HG02870 (cell line): Measurements from ENCODE around the gene KLK12.

Source experiments
- ATAC-seq: cut with Tn5 transposase; IDR thresholded peaks from one replicate; pipeline ENCODE4 v1.9.1; 2021; ENCODE audit warnings: mild to moderate bottlenecking, moderate library complexity; ENCODE audit not compliant: unreplicated experiment

The KLK12 gene, protein sequence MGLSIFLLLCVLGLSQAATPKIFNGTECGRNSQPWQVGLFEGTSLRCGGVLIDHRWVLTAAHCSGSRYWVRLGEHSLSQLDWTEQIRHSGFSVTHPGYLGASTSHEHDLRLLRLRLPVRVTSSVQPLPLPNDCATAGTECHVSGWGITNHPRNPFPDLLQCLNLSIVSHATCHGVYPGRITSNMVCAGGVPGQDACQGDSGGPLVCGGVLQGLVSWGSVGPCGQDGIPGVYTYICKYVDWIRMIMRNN

DNA sequence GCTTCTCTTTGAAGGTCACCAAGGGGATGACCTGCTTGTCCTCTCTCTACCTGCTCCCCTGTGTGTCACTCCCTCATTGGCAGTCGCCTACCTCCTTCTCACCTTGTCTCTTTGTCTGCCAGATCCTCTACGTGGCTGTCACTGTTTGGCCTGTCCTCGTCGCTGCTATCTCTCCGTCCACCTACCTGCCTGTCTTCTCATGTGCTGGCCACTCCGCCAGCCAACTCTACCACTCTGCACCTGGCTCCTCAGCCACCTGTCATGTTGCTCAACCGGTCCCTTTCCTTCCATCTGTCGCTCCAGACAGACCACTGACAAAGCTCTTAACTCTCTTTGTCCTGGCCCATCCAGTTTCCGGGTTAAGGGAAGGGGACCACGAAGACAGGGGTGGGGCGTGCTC is at the start of gene KLK12:
Gene KLK12 (minus strand): TSS at position 299 of the 400 bp plus-strand sequence. CDS start 381 bp downstream, outside the sequence.
- no peak for ATAC-seq

DNA sequence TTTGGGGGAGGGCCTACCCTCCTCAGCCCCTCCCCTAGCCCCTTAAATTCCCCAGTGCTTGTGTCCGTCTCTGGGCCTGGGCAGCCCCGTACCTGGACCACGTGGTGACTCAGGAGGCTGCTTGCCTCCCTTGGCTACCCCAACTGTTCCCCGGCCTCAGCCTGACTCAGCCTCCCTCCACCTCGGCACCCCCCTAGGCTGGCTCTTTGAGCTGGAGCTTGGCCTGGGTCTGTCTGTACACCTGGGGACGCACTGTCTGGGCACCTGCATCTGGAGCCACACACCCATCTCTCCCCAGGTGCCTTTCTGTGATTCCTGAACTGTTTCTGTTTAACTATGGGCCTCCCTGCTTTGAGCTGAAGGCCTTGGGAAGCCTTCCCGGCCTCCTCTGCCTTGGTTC is 49.7 kb upstream of the KLK12 start:
- ATAC-seq: no peak

DNA sequence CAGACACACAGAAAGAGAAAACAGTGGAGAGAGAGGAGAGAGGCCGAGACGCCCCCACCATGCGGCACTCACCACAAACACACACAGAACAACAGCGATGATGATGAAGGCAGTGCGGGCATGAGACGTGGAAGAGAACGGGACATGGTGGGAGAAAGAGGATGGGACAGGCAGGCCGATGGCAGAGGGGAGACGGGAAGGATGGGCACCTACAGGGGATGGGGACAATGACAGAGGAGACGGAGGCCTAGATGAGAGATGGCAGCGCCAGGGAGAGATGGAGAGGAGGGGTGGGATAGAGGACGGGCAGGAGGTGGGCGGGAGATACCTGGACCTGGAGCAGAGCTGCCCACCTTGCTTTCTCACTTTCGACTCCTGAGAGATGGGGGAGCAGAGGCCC is 49.0 kb upstream of the KLK12 start:
- no peak for ATAC-seq

DNA sequence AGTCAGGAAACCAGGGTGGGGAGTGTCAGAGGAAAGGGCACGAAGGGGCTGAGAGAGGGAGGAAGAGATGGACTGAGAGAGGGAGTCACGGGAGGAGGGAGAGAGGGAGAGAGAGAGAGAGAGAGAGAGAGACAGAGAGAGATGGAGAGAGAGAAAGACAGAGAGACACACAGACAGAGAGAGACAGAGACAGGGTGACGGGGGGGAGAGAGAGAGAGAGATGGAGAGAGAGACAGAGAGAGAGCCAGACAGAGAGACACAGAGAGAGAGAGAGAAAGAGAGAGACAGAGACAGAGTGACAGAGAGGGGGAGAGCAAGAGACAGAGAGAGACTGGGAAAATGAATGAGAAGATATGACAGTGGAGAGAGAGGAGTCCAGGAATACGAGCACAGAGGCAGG is 48.4 kb upstream of the KLK12 start:
- no peak for ATAC-seq

DNA sequence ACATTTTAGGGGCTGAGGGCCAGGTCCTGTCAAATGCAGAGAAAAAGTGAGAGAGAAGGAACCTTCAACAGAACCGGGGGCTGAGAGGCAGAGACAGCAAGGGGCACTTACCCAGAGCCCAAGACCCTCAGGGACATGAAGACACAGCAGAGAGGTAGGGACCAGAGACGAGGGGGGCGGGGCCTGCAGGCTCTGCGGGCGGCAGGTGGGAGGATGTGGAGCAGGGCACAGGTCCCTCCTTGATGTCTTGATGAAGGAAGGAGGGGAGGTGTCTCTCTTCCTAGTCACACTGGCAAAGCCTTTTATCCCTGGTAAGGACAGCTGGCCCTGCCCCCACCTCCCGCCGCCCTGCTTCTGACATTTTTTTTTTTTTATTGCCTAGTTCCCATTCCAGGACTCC is 47.8 kb upstream of the KLK12 start, which contains the start of gene KLK14:
Gene KLK14 (minus strand): TSS at position 277 of the 400 bp plus-strand sequence. CDS start 273 bp downstream, at position 4.
- no peak for ATAC-seq

DNA sequence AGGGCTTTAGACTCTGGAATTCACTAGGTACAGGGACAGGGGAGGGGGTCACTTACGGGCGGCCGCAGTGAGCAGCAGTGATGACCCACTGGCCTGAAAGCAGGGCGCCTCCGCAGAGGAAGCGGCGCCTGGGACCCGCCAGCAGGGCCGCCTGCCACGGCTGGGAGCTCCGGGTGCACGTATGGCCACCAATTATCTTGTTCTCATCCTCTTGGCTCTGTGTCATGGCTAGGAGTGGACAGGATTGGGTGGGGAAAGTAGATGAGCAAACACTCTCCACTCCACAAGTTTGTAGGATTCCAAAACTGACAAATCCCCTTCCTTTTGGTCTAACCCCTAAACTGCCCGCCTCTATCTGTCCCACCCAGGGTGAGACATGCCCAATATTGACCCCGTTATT is 46.7 kb upstream of the KLK12 start:
- no peak for ATAC-seq

DNA sequence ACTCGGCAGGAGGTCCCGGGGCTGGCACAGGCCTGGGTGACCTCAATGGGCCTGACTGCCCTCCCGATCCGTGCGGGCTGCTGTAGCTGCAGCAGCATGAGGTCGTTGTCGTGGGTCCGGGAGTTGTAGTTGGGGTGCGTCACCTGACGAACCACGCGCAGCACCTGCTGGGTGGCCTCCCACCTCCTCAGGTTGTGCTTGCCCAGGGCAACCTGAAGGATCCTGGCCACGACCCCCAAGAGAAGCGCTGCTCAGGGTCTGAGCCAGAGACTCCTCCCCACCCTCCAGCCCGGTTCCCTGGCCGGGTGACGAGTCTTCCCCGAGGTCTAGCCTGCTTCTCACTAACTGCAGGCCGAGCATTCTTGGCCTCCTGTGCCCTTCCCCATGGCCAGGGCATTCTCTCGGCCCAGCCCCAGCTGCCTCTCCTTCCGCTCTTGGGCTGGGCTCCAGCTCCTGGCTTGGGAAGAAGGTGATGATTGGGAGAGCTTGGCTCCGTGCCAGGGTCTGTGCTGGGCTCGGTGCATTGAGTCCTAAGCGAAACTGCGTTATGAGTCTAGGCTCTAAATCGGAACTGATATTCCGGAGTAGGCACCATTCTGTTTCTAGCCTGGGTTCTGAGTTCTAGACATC is 44.8 kb upstream of the KLK12 start:
- ATAC-seq: no peak

DNA sequence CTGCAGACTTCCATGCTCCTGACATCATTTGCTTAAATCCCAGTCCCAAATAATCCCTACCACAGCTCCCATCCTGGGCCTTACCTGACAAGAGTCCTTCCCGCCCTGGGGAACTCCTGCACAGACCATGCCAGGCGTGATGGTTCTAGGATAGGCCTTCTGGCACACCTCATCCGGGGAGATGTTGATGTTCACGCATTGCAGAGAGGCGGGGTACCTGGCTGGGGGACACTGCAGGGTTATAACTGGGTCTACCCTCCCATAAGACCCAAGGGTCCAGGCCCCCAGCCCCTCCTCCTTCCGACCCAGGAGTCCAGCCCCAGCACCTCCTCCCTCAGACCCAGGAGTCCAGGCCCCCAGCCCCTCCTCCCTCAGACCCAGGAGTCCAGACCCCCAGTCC is 43.9 kb upstream of the KLK12 start:
- no peak for ATAC-seq

DNA sequence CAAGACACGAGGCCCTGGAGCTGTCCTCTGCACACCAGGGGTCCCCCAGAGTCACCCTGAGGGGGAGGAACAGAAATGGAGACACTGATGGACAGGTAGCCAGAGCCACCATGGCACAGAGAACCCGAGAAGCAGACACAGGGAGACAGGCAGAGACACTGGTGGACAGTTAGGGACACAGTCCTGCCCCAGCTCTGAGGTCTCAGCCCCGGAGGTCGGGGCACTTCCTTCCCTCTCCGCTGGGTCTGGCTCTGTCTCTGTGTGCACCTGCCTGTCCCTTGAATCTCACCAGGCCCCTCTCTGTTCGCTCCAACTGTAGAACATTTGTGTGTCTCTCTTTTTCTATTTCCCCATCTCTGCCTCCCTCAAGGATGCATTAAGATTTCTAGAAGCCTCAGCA is 43.3 kb upstream of the KLK12 start:
- no peak for ATAC-seq

DNA sequence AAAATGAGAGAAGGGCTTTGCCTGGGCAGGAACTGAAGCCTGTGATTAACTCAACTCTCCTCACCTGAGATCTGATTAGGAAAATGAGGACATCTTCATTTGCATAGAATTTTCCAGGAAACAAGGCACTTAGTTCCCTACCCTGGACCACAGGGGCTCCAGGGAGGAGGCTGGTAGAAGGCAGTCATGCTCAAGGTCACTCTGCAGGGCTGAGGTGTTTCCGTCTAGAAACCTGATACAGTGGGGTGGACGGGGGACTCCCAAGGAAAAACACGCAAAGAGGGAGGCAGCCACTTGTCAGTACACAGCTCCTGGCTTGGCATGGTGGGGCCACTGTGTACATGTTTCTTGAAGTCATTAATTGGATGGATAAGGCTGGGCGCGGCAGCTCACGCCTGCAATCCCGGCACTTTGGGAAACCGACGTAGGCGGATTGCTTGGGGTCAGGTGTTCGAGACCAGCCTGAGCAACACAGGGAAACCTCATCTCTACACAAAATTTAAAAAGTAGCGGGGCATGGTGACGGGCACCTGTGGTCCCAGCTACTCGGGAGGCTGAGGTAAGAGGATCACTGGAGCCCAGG is 41.9 kb upstream of the KLK12 start:
- no peak for ATAC-seq

DNA sequence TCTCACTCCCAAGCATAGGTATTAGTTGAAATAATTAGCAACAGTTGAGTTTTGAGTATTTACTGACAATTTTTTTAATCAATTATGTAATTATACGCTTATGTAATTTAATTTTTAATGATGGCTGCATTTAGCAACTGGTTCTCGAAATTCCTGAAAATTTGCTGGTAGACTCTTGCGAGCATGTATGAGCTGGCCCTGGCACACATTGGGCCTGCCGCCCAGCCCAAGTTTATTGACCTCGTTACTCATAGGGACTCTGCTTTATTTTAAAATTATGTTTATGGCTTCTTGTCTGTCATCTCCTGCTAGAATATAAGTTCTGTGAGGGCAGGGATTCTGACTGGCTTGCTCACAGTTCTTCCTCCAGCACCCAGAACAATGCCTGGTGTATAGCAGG is 41.2 kb upstream of the KLK12 start:
- no peak for ATAC-seq

DNA sequence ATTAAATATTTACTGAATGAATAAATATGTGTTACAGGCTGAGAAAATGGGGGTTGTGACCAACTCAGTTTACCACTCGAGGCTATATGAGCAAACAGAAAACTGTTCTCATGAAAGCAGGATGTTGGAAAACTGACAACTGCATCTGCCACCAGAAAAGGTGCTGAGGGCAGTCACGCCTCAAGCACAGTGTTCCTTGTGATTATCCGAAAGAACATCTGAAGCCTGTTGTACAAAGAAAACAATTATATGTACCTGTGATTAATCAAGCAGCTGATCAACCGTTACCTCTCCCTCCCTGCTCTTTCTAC is 36.2 kb upstream of the KLK12 start:
- ATAC-seq: no peak

DNA sequence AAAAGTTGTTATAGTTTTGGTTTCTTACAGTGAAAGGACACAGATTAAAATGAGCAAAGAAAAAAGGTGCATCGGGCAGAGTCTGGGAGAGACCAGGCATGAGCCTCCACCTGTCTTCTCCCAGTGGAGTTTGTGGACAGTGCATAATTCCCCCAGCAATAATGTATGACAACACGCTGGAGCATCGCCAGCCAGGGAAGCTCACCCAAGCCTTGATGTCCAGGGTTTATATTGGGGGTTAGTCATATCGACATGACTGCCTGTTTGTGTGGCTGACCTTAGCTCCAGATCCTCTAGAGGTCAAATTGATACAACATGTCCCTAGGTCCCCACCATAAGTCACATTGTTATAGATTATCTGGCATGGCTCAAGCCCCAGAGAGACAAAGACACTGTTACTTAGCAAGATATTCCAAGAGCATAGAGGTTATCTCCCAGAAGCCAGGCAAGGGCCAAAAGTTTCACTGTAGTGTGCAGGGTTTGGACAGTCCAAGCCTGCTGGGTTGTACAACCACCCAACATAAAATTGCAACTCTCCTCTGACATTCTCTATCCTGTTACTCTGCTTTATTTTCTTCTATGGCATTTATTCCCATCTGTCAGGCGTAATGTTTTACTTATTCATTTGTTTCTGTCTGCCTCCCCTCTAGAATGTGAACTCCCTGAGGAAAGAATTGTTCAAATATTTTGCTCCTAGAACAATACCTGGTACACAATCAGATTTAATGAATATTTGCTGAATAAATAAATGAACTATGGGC is 35.7 kb upstream of the KLK12 start:
- no peak for ATAC-seq

DNA sequence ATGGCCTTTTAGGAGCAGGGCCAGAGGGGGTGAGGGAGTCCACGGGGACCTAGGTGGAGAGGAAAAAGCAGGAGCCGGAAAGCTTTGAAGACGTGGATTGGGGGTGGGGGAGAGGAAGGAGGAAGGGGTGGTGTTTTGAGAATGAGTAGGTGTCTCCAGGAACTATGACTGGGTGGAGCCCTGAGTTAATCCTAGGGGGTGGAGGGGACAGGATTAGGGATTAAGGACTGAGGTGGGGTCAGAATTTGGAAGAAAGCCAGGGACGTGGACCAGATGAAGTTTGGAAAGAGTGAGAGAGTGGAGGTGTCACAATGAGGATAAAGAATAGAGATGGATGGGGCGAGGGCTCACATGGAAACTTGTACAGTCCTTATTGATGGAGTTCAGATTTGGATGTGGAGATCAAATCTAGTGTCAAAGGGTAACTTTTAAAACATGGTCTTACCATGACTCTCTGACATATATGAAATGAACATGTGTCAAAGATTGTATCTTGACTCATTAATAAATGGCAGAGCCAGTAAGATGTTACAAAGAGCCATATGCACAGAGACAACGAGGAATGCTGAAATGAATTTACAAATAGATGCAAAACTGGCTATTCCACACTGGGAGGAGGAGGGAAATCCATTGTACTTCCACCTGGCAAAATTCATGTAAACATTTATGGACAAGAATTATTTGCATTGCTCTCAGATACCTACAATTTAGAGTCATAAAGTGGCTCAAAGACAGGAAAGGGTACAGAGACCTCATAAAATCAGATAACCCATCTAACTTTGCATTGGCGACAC is 31.8 kb upstream of the KLK12 start:
- no peak for ATAC-seq

DNA sequence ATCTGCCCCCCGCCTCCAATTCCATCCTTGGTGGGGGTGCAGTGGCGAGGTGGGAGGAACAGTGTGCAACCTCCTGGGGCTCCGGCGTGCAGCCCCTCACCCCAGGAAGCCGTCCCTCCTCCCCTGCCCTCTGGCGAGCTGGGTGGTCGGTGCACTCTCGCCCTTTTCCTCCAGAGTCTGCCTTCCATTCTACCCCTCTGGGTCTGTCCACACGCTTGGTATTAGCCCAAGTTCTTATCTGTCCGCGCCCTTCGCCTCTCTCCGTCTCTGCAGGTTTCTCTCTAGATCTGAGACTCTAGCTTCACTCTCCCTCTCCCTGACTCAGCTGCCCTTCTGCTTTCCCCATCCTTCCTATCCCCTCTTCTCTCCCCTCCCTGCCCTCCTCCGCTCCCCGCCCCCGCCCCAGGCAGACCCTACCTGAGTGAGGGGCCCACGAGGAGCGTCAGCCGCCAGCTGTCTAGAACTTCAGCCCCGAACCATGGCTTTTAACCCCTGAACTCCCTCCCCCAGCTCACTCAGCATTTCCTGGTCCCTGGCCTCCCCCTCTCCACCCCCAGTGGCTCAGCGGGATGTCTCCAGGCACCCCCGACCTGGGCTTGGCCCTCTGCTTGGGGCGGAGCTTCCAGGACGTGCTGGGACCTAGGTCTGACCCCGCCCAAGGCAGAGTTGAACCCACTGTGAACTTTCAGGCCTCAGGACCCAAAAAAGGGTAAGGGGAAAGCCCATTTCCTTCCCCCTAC is 30.6 kb upstream of the KLK12 start:
- ATAC-seq: no peak

DNA sequence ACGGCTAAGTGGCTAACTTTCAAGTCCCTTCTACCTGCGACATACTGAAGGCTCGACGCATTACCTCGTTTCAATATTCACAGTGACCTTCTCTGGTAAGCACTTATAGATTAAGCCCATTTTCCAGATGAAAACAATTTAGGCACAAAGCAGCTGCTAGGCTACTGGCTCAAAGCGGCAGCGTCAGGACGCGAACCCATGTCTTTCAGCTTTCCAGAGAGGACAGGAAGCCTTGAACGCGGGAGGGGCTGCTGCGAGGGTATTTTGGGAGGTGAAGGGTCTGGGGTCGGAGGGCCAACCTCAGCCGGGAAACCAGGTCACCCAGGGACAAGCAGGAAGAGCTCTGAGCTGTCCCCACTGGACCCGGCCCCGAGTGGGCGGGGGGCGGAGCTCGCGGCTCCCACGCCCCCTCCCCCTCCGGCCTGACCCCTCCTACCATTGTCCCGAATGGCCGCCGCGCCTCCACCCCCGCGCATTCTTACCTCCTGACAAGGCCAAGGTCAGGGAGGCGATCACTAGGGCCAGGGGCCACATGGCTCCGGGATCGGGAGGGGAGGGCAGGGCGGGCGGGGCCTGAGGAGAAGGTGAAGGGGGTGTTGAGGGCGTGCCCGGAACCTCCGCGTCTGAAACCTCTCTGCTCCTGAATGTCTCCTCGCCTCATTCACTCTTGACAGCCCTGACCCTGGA is 29.9 kb upstream of the KLK12 start, which contains the start of gene KLK13:
Gene KLK13 (minus strand): TSS at position 559 of the 687 bp plus-strand sequence. CDS start 25 bp downstream, at position 534.
- no peak for ATAC-seq

DNA sequence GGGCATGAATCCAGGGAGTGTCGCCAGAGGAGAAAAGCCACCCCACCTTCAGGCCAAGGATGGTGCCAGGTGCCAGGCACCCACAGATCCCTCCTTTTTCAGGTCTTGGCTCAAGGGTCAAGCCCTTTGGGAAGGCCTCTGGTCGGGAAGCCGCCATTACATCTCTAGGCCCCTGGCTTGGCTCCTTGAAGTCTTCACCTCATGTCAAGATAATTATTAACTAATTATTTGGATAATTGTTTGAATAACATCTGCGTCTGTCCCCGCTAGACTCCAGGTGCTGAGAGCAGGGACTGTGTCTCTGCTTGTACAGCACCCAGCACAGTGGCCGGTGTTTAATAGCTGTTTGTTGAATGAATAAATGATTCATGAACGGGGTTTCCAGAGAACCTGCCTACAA is 28.9 kb upstream of the KLK12 start:
- no peak for ATAC-seq

DNA sequence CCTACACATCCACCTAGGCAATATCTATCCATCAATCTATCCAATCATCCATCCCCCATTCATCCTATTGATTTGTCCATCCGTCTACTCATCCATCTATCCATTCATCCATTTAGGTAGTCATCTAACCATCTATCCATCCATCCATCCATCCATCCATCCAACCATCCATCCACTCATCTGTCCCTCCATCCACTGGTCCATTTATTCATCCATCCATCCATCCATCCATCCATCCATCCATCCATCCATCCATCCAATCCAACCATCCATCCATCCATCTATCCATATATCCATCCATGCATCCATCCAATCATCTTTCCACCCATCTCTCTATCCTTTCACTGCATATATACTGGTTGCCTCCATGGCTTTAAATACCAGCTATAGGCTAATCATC is 26.2 kb upstream of the KLK12 start:
- no peak for ATAC-seq

DNA sequence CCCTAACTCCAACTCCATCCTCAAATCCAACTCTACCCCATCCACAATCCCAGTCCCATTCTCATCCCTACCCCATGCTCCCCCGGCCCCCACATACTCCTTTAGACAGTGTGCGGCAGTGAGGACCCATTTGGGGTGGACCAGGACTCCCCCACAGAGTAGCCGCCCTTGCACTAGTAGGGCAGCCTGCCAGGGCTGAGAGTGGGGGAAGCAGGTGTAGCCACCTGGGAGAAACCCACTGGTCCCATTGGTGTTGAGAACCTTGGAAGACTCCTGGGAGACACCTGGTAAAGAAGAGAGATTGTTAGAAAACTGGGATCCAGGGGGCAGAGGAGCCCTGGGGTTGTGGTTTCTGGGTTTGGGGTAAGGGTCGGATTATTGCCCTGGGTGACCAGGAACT is 25.5 kb upstream of the KLK12 start:
- ATAC-seq: no peak

DNA sequence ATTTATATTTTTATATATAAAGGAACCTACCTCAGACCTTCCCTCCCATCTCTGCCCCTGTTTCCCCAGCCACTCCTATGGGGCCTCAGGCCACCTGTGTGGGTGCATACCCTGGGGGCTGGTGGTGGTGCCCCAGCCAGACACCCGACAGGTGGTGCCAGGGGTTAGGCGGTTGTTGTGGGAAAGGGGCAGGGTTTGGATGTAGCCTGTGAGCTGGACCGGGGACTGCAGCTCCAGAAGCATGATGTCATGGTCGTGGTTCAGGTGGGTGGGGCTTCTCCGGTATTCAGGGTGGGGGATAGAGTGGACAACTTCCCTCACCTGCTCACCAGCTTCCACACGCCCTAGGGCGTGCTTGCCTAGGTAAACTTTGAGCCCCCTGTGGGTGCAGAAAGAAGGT is 24.9 kb upstream of the KLK12 start:
- no peak for ATAC-seq
